Aorta (tissue), 5 donors: ENCODE data around the gene SORBS1. TPM values are rescaled to one million over a fixed set of nuclear protein-coding genes. Genes with fewer than 3 reads are reported as not detected.

Experiments used
- ATAC-seq: fragments of 200-7000 bp; cut with Tn5 transposase; one replicate; pipeline ENCODE4 v1.9.1; 2022; ENCODE audit warnings: moderate library complexity; ENCODE audit not compliant: low FRiP score
- DNase-seq, 2 donors: peaks; one replicate each; pipeline ENCODE4 v3.0.0-alpha.2; 2020
- H3K27ac ChIP-seq, 2 donors: one replicate each; pipeline ENCODE4 v1.5.1; 2013; ENCODE audit warnings: low read length in 2 of 2, mild to moderate bottlenecking in 2 of 2, moderate library complexity in 2 of 2, control low read depth in 1 of 2, inconsistent platforms in 1 of 2, low read depth in 1 of 2
- H3K27me3 ChIP-seq, 2 donors: one replicate each; pipeline ENCODE4 v1.6.1; 2013; ENCODE audit warnings: control low read depth in 1 of 2, low read length in 1 of 2, mild to moderate bottlenecking in 1 of 2, moderate library complexity in 1 of 2; ENCODE audit not compliant: insufficient read depth in 2 of 2, control insufficient read depth in 1 of 2
- H3K36me3 ChIP-seq, 2 donors: one replicate each; pipeline ENCODE4 v1.6.1; 2013; ENCODE audit warnings: control low read depth in 1 of 2, low read length in 1 of 2, mild to moderate bottlenecking in 1 of 2; ENCODE audit not compliant: insufficient read depth in 2 of 2, control insufficient read depth in 1 of 2
- H3K4me1 ChIP-seq, 2 donors: one replicate each; pipeline ENCODE4 v1.6.1; 2013; ENCODE audit warnings: low read length in 2 of 2, control low read depth in 1 of 2, mild to moderate bottlenecking in 1 of 2, moderate library complexity in 1 of 2; ENCODE audit not compliant: insufficient read depth in 2 of 2, control insufficient read depth in 1 of 2
- H3K4me3 ChIP-seq, 2 donors: one replicate each; pipeline ENCODE4 v1.5.1; 2013; ENCODE audit warnings: low read length in 2 of 2, control low read depth in 1 of 2, mild to moderate bottlenecking in 1 of 2
- H3K9me3 ChIP-seq: one replicate; pipeline ENCODE4 v1.6.1; 2013; ENCODE audit warnings: mild to moderate bottlenecking, low read length; ENCODE audit not compliant: control insufficient read depth
- WGBS, 2 donors: extraction: QIAGEN DNeasy Blood & Tissue Kit; methylation state at CpG; one replicate each; pipeline ENCODE4 v1.1.7; 2013; 5-methylcytosine and 5-hydroxymethylcytosine counted together
- intact Hi-C, 2 donors: fragments of 100-400 bp; cut with DNase I; formaldehyde crosslinking; loops; one replicate each; pipeline versions ENCODE4 v1.14.2 to v1.15.0; 2022
- polyA plus RNA-seq, 2 donors: library from polyadenylated mRNA; stranded (reverse); fragments of 200-250 nt; gene quantifications; one replicate each; pipeline ENCODE4 v1.2.3, GENCODE V29; 2013
- total RNA-seq, 2 donors: library from RNA; stranded (reverse); fragmentation: NEBNext Ultra II Directional; extraction: Animal tissue kit (Norgen Biotek cat#: 25700); gene quantifications; one replicate each; pipeline ENCODE4 v1.2.1, GENCODE V29; 2021
- donor health status: healthy with polysubstance abuse.
- donor health status: Bipolar disorder and iron deficiency.
- donor health status: DM: no; HTN: no; CAD: no.
- donor health status: DM: no; HTN: no; CAD: no.
- donor health status: DM: yes; HTN: yes; CAD: no.

SORBS1 gene
- total and polyA plus RNA-seq, 4 donors, result 371 to 1,478 (median 482) TPM

- H3K27ac ChIP-seq, result peak overlapping the region; percentile 53 to 95
- 5% methylated on average over 6 of the region's 6 CpGs for WGBS, 2 donors
- no peaks in the 10 kb centered on the region for H3K36me3 ChIP-seq
- DNase-seq (no peak), ATAC-seq (peak; percentile 20)
- H3K27me3 ChIP-seq, result no peaks in the 10 kb centered on the region
- peaks cover 16% of the 10 kb centered on the region in 2 donors for H3K4me1 ChIP-seq
- H3K9me3 ChIP-seq, result no peaks in the 10 kb centered on the region
- no peak overlapping the region for H3K4me3 ChIP-seq
- intact Hi-C loops, result loop anchor here (2.0 to 5.0 kb wide), 2 partner anchors 27 to 40 kb away; no protein-coding TSS in a partner anchor
Observed at GRCh38 chr10:95447685-95448084, 113.5 kb downstream of the SORBS1 start.

GRCh38 chr10:95445837-95446486 is 115.2 kb downstream of the SORBS1 start:
- Histone ChIP-seq H3K27ac (peak overlapping the region; percentile 98 to 99), H3K27me3 (no peaks in the 10 kb centered on the region), H3K4me1 (peaks cover 10 to 14% of the 10 kb centered on the region in 2 donors), H3K9me3 (no peaks in the 10 kb centered on the region), H3K4me3 (no peak overlapping the region), H3K36me3 (no peaks in the 10 kb centered on the region)
- intact Hi-C loops, result loop anchor here (2.0 to 5.0 kb wide), 2 partner anchors 29 to 39 kb away; no protein-coding TSS in a partner anchor
- 1 to 3% methylated on average over 7 of the region's 7 CpGs for WGBS, 2 donors
- ATAC-seq (peak; percentile 87), DNase-seq (peak; percentile 79 to 85)

- no peaks in the 10 kb centered on the region for H3K27me3 ChIP-seq
- peak overlapping the region in 1 of 2 donors; percentile 14 for H3K4me3 ChIP-seq
- H3K36me3 ChIP-seq, result no peaks in the 10 kb centered on the region
- 4% methylated on average over 6 of the region's 6 CpGs for WGBS, 2 donors
- intact Hi-C loops, result loop anchor here in 1 of 2 donors (5.0 kb wide), 1 partner anchor 38 kb away; no protein-coding TSS in a partner anchor
- peak; percentile 89 for ATAC-seq
- peak overlapping the region; percentile 99 for H3K27ac ChIP-seq
- H3K4me1 ChIP-seq, result peaks cover 10 to 14% of the 10 kb centered on the region in 2 donors
- peak; percentile 90 to 92 for DNase-seq
- no peaks in the 10 kb centered on the region for H3K9me3 ChIP-seq
Observed at GRCh38 chr10:95445223-95445836, 115.8 kb downstream of the SORBS1 start.

- intact Hi-C loops, result loop anchor here in 1 of 2 donors (5.0 kb wide), 2 partner anchors 37 to 118 kb away; partner anchors contain the start of gene SORBS1
- Histone ChIP-seq H3K4me1 (peaks cover 10 to 14% of the 10 kb centered on the region in 2 donors), H3K9me3 (no peaks in the 10 kb centered on the region), H3K27ac (peak overlapping the region; percentile 99), H3K4me3 (peak overlapping the region in 1 of 2 donors; percentile 14), H3K27me3 (no peaks in the 10 kb centered on the region), H3K36me3 (no peaks in the 10 kb centered on the region)
- no peak for DNase-seq
- no peak for ATAC-seq
- 4 to 11% methylated on average over 5 of the region's 5 CpGs for WGBS, 2 donors
Observed at GRCh38 chr10:95444792-95445191, 116.4 kb downstream of the SORBS1 start.

GRCh38 chr10:95443636-95444035 is 117.5 kb downstream of the SORBS1 start:
- no peaks in the 10 kb centered on the region for H3K27me3 ChIP-seq
- ATAC-seq (no peak), DNase-seq (no peak)
- H3K36me3 ChIP-seq, result no peaks in the 10 kb centered on the region
- WGBS, 2 donors, result 25 to 39% methylated on average over 1 of the region's 1 CpG
- peak overlapping the region in 1 of 2 donors; percentile 90 for H3K27ac ChIP-seq
- intact Hi-C loops, result loop anchor here in 1 of 2 donors (5.0 kb wide), 1 partner anchor 119 kb away; the partner anchor contains the start of gene SORBS1
- no peaks in the 10 kb centered on the region for H3K9me3 ChIP-seq
- H3K4me1 ChIP-seq, result peaks cover 10 to 14% of the 10 kb centered on the region in 2 donors
- H3K4me3 ChIP-seq, result no peak overlapping the region

GRCh38 chr10:95442341-95442740 is 118.8 kb downstream of the SORBS1 start:
- H3K4me1 ChIP-seq, result peaks cover 3 to 8% of the 10 kb centered on the region in 2 donors
- H3K36me3 ChIP-seq, result no peaks in the 10 kb centered on the region
- no peaks in the 10 kb centered on the region for H3K9me3 ChIP-seq
- H3K4me3 ChIP-seq, result no peak overlapping the region
- WGBS, 2 donors, result 93 to 95% methylated on average over 6 to 7 of the region's 7 CpGs
- intact Hi-C loops, result loop anchor here in 1 of 2 donors (5.0 kb wide), 1 partner anchor 120 kb away; the partner anchor contains the start of gene SORBS1
- H3K27me3 ChIP-seq, result no peaks in the 10 kb centered on the region
- no peak for DNase-seq
- ATAC-seq, result no peak
- H3K27ac ChIP-seq, result peak overlapping the region in 1 of 2 donors; percentile 32

- ATAC-seq (no peak), DNase-seq (no peak)
- H3K27ac ChIP-seq, result peak overlapping the region; percentile 58 to 59
- 78 to 82% methylated on average over 2 of the region's 2 CpGs for WGBS, 2 donors
- peaks cover 2 to 8% of the 10 kb centered on the region in 2 donors for H3K4me1 ChIP-seq
- no peaks in the 10 kb centered on the region for H3K27me3 ChIP-seq
- intact Hi-C loops, result loop anchor here in 1 of 2 donors (5.0 kb wide), 1 partner anchor 121 kb away; the partner anchor contains the start of gene SORBS1
- peaks cover 0 to 3% of the 10 kb centered on the region in 2 donors for H3K36me3 ChIP-seq
- no peak overlapping the region for H3K4me3 ChIP-seq
- no peaks in the 10 kb centered on the region for H3K9me3 ChIP-seq
Observed at GRCh38 chr10:95441547-95441923, 119.6 kb downstream of the SORBS1 start.

- H3K4me1 ChIP-seq, result peaks cover 0 to 6% of the 10 kb centered on the region in 2 donors
- H3K9me3 ChIP-seq, result no peaks in the 10 kb centered on the region
- H3K27me3 ChIP-seq, result no peaks in the 10 kb centered on the region
- ATAC-seq, result no peak
- DNase-seq, result no peak
- H3K36me3 ChIP-seq, result peaks cover 0 to 3% of the 10 kb centered on the region in 2 donors
- H3K27ac ChIP-seq, result peak overlapping the region; percentile 55 to 59
- no peak overlapping the region for H3K4me3 ChIP-seq
- intact Hi-C loops, result loop anchor here in 1 of 2 donors (5.0 kb wide), 1 partner anchor 121 kb away; the partner anchor contains the start of gene SORBS1
- WGBS, 2 donors, result 13 to 17% methylated on average over 7 of the region's 7 CpGs
Observed at GRCh38 chr10:95440756-95441546, 120.2 kb downstream of the SORBS1 start.
